GM19452 (cell line): ENCODE results near the gene GARIN5B.
"Not testable (repeated sequence)": the region's sequence is repeated elsewhere in the genome, so short reads cannot be mapped to it uniquely, and the experiment has no call there.

Source experiments
- ATAC-seq: cut with Tn5 transposase; IDR thresholded peaks from one replicate; pipeline ENCODE4 v1.9.1; 2021; ENCODE audit not compliant: unreplicated experiment

Gene GARIN5B

DNA sequence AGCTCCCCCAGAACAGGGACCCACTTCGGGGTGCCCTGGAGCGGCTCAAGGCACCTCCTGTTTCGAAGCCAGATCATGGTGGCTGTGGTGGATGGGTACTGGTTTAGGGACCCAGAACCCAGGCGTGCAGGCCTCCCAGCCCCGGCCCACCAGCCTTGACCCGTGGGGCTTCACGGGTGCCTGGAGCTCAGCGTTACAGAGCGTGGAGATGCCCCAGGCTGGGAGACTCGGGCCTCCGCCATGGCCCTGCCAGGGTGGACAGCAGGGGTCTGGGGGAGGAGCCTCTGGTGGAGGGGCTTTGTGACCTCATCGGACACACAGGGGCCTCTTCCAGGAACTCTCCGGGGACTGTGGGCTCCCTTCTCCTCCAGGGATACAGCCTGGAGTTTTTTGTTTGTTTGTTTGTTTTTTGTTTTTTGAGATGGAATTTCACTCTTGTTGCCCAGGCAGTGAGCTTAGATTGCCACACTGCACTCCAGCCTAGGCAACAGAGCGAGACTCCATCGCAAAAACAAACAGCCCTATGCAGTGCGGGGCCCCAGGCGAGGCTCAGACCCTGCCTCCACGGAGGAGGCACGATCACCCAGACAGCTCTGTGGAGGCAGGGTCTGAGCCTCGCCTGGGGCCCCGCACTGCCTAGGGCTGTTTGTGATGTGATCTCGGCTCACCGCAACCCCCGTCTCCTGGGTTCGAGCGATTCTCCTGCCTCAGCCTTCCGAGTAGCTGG is at the start of gene GARIN5B:
Gene GARIN5B, minus strand, starts transcription at position 271 of the 727 bp plus-strand sequence. Its CDS starts 194 bp downstream, at position 77.
- ATAC-seq = no peak

DNA sequence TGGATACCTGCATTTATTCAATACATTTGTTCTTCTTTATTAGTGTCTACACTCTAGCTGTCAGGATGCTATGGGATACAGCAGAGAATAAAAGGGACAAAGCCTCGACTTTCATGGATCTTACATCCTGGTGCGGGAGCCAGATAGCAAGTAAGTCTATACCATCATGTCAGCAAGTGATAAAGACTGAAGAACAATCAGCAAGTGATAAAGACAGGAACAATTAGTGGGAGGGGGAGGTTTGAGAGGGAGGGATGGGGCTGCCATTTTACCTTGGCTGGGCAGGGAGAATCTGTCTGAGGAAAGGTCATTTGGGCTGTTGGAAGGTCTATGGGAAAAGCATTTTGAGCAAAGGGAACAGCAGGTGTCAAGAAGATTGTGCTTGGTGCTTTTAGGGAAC is 47.1 kb upstream of the GARIN5B start:
- no peak for ATAC-seq

DNA sequence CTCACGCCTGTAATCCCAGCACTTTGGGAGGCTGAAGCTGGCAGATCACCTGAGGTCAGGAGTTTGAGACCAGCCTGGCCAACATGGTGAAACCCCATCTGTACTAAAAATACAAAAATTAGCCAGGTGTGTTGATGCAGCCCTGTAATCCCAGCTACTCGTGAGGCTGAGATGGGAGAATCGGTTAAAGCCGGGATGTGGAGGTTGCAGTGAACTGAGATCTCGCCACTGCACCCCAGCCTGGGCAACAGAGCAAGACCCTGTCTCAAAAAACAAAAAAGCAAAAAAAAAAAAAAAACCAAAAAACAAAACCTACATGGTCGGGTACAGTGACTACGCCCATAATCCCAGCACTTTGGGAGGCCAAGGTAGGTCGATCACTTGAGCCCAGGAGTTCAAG is 46.1 kb upstream of the GARIN5B start:
- not testable (repeated sequence) for ATAC-seq

DNA sequence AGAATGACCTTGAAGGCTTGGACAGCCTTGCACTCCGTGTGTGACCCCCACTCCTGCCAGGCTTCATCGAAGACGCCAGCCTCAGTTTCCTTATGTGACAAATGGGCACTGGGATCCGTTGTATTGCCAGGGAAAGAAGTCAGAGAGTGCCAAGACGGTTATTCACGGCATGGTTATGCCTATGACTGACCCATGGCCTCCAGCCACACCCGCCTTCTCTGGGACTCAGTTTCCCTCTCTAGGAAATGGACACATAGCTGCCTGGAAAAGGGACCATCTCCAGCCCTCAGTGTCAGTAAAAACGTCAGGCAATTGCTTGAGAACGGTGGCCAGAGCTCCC is 45.4 kb upstream of the GARIN5B start:
- no peak for ATAC-seq

DNA sequence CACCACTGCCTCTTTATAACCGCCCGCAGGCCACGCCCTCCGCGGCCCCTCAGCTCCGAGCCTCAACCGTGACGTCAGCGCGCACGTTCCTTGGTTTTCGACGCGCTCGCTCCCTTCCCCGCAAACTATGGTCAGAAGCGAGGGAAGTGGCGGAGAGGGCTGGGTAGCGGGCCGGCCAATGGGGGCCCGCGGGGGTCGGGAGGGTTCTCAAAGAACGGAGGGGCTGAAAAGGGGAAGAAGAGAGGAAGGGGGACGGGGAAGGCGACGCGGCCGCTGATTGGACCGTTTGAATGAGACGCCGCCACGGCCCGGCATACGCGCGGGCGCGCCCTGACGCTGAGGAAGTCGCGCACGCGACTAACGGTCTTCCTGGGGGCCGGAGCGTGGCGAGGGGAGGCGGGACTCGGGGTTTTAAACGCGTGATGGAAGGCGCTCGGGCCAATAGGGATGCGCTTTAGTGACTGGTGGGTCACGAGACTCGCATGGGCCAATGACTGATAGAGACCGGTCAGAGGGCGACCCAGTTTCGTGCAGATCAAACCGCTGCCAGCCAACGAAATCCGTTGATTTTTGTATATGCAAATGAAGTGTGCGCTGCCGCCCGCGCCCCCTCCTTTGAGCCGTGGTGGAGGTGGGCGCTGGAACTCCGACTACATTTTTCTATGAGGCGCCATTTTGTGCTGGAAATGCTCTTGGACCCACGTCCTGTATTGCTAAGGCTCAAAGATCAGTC is 44.9 kb upstream of the GARIN5B start:
- peak; percentile 79 for ATAC-seq

DNA sequence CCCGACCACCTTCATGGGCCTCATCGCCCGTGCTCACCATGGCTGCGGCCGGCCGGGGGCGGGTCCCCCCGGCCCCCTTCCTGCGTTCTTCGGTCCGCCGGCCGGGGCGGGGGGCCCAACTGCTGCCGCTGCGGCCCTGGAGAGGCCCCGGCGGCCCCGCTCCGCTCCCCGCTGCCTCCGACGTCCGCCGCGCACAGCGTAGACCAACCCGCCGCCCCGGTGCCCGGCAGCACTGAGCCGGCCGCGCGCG is 44.4 kb upstream of the GARIN5B start, which contains the start of gene UBE2S:
Gene UBE2S, minus strand, starts transcription at position 239 of the 250 bp plus-strand sequence. Its CDS starts 199 bp downstream, at position 40.
- ATAC-seq = peak; percentile 27

DNA sequence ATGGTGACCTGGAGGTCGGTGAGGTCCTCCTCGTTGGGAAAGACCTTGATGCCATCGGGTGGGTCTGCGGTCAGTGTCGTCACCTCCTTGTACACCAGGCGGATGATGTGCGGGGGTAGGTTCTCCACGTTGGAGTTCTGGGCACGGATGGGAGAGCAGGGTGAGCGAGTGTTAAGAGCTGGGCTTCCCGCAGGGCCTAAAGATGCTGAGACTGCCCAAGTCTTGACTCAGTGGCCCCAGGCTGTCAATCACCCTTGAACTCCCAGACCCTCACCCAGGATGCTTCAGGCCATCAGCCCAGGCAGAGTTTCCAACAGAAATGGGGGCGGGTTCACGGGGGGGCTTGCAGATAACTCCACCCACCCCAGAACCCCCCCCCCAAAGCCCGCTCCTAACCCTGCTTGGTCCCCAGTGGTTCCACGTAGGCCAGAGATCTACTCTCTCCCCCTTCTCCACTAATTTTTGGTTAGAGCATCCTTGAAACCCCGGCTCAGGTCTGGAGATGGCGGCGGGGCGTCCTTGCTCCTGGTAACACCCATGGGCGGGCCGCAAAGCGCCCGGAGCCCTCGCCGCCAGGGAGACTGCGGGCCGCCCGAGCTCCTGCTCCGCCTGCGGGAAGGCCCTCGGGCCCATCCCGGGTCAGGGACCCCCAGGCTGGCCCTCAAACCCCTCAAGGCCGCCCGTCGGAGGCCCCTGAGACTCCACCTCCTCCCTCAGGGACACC is 43.9 kb upstream of the GARIN5B start:
- no peak for ATAC-seq

DNA sequence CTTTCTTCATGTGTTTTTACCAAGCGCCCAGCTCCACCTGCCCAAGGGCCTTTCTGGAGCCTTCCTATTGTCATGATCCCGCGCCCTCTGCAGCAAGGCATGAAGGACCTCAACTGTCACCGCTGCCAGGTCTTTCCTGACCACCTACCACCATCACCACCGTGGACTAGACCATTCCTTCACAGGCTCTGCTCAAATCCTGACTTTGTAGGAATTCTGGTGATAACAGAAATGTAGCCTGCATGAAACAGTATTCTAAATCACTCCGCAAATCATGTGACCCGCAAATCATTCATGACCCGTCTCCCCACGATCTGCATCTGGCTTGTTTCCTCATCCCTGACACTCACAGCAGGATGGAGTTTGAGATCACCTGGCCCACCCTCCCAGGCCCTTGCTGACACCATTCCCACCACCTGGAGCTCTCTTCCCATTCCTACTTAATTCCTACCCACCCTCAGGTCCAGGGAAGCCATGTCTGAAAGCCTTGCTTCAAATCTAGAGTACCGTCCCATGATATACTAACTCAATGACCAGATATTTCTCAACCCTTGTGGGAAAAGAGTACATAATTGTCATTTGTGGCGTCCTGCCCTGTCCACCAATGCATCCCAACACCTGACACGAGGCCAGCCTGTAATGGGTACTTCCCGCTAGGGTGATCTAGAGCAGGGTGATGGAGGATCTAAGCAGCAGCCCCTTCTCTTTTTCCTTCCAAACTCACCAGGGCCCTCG is 43.2 kb upstream of the GARIN5B start:
- ATAC-seq = no peak

DNA sequence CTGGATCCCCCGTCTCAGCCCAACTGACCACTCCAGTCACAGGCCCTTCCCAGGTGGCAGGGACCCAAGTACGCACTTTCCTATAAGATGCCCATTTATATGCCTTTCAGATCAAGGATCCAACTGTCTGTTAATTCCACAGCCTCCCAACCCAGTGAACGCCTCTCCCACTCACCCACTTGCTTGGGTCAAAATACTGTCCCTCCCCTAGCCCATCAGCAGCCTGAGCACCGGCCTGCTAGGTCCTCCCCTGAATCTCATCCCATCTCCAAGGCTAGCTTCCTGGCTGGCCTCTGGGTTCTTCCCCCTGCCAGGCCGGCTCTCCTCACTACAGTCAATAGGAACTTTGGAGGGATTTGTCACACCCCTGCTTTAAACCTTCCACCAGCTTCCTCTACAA is 42.6 kb upstream of the GARIN5B start:
- ATAC-seq = no peak

DNA sequence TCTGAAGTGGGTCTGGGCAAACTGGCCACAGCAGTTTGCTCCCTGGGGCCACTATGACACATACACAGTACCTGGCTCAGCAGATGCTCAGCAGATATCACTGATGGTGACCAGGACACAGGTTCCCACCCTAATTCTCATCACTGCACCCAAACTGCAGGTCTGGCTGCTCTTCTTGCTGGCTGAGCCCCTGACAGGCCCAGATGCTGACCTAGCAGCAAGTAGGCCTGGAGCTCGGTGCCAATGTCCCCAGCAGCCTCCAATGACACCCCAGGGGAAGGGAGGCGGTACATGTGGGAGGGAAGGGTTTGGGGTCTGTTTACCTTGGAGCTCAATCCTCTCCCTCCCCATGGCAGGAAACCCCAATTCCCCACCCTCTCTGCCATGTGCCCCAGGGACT is 39.4 kb upstream of the GARIN5B start:
- ATAC-seq = no peak

DNA sequence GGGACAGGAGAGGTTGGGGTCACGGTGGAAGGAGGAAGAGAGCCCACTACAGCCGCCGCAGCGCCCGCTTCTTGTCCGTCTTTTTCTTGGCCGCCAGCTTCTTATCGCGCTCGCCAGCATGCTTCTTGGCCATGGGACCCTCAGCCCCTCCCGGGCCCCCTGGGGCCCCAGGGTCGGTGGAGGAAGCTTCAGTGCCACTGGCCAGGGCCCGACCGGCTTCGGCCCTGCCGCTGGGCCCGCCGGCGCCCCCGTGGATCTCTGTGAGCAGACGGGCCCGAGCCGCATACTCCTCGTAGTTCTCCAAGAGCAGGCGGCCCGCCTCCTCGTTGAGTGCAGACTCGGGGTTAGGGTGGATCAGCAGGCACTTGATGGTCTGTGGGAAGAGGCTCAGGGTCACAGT is 38.3 kb upstream of the GARIN5B start:
- ATAC-seq = not testable (repeated sequence)

DNA sequence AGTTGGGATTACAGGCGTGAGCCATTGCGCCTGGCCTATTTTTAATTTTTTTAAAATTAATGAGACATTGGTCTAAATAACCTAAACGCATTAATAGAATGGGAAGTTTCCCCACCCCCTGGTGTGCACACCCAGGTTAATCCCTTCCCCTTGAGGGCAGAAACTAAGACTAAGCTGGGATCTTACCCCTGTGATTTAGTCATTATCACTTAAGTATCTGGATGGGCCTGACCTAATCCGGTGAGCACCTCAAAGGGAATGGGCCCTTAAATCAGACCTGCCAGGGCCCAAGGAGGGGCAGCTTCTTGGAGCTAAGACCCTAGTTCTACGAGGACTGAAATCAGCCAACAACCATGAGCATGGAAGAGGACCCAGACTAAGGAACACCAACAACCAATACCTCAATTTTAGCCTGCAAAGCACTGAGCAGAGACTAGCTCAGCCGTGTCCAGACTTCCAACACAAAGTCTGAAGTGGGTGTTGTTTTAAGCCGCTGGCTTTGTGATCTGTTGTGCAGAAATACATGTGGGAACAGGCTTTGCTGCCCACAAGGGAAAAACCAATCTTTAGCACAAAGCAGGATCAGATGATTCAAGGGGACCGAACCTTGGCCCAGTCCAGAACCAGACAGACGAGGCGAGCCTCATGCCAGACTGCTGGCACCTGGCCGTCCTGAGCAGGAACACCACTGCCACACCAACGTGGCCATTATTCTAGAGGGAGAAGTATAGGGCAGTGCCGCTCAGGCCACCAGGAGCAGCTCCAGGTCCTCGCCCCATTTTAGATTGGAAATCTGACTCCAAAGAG is 37.4 kb upstream of the GARIN5B start:
- no peak for ATAC-seq

DNA sequence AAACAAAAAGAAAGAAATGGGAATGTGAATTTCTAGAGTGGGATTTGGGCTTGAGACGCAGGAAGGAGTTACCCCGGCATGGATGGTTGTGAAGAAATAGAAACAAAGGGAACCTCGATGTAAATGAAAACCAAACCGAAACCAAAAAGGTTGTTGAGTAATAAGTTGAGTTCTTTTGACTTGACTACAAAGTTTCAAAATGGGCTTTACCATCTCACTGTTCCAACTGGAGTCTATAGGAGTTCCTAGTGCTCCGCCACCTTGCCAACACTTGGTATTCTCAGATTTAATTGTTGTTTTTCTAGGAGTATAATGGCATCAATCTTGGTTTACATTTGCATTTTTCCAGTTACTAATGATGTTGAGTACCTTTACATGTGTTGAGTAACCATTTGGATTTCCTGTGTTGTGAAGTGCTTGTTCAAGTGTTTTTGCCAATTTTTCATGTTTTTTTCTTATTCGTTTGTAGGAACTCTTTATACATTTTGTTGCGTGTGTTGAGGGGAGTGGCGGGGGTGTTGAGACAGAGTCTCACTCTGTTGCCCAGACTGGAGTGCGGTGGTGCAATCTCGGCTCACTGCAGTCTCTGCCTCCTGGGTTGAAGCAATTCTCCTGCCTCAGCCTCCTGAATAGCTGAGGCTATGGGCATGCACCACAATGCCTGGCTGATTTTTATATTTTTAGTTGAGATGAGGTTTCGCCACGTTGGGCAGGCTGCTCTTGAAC is 35.3 kb upstream of the GARIN5B start:
- no peak for ATAC-seq

DNA sequence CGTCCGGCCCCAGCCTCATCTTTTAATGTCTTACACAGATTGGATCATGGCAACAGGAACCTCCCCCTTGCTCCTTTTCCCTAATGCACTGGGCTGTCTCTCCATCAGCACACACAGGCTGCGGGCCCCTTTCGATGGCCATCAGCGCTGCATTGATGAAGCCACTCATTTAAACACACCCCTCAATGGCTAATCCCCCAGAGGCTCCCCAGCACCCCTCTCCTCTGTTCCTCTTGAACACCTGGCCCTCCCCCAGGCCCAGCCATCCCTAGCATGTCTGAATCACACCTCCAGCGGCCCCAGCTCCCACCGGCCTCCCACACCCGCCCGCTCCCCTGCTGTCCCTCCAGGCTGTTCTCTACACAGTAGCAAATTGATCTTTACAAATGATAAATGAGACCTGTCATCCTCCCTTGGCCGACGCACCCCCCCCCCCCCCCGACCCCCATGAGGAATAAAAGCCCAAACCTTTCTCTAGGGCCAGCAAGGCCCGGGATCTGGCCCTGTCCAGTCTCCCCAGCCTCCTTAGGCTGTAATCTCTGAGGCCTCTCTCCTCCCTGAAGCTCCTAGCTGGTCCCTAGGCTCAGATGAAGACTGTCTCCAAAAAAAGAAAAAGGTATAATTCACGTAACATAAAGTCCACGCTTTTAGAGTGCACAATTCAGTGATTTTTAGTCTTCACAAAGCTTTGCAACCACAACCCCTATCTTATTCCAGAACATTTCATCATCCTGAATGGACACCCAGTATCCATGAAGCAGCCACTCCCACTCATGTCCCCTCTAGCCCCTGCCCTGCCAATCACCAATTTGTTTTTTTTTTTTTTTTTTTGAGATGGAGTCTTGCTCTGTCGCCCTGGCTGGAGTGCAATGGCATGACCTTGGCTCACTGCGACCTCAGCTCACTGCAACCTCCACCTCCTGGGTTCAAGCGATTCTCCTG is 30.0 kb upstream of the GARIN5B start:
- ATAC-seq = no peak

DNA sequence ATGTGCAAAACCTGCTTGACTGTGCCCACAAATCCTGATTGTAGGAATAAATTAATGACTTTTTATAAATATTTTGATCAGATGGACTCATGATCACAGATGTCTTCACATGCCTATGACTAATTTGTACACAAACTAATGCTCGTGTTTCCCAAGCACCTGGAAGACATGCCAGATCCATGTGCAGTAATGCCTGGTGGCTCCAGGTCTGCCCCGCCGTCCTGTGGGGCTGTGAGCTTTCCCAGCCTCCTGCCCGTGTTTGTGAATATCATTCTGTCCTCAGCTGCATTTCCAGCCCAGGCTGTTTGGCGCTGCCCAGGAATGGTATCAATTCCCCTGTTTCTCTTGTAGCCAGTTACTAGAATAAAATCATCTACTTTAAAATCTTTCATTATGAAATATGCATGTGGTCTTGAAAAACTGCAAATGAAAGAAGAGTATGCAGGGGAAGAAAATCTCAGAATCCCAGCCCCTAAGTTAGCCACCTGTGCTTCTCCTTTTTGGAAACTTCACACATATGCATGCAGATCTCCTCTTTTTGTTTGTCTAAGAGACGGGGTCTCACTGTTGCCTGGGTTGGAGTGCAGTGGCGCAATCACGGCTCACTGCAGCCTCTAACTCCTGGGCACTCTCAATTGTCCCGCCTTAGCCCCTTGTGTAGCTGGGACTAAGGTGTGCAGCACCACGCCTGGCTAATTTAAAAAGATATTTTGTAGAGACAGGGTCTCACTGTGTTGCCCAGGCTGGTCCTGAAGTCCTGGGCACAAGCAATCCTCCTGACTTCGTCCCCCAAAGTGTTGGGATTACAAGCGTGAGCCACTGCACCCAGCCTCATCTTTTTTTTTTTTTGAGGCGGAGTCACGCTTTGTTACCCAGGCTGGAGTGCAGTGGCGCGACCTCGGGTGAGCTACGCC is 28.9 kb upstream of the GARIN5B start:
- no peak for ATAC-seq

DNA sequence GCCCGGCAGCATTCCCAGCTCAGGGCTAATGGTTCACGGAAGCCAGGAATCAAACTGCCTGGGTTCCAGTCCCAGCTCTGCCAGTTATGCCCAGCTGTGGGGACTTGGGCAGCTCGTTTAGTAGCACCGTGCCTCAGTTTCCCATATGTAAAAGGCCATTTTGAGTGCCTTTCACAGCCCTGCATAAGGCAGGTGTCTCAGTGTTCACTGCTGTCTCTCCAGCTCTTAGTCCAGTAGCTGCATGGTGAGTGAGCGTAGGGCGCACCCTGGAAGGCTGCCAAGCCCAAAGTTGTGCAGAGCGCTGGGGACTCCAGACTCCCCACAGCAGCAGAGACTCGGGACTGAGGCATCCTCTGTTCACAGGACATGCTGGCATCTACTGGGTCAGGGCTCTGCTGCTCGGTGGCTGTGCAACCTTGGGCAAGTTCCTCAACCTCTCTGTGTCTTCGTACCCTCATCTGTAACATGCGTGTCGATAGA is 28.2 kb upstream of the GARIN5B start:
- ATAC-seq = no peak

DNA sequence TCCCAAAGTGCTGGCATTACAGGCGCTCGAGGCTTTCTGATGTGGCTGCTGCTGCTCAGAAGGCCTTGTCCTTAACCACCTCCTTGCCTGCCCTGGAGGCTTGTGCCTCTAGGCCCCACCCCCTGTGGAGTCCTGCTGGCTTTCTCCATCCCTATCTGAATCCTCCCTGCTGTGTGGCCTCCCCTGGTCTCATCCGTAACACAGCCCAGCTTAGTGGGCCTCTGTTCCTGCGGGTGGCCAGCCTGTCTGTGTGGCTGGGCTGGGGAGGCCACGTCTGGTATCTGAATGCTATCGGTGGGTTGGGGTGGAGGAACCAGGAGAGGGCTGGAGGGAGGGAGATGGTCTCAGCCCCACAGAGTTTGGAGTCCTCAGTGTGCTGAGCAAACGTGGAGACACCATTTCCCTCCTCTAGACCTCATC is 27.4 kb upstream of the GARIN5B start:
- ATAC-seq = no peak
